ENCODE data around the gene DSTYK. TPM values are rescaled to one million over a fixed set of nuclear protein-coding genes. Genes with fewer than 3 reads are reported as not detected.

Gene DSTYK
- total RNA-seq, 1 donor from 2014 or later = 34.2 TPM

Other genes with a start within 250 kb of the DSTYK start
- not detected in 2 replicates for gene CNTN2, start 168.5 kb downstream of the DSTYK start, total RNA-seq
- gene TMEM81, start 127.2 kb downstream of the DSTYK start, total RNA-seq = 2.6 and 2.7 TPM in 2 replicates
- gene RBBP5, start 89.7 kb downstream of the DSTYK start, total RNA-seq = 21.5 and 24.7 TPM in 2 replicates
- 25.0 and 25.2 TPM in 2 replicates for gene TMCC2, start 16.2 kb upstream of the DSTYK start, total RNA-seq
- 1.1 and 1.3 TPM in 2 replicates for gene NUAK2, start 110.0 kb upstream of the DSTYK start, total RNA-seq
- not detected in 2 replicates for gene KLHDC8A, start 145.2 kb upstream of the DSTYK start, total RNA-seq
- not detected in 2 replicates for gene LEMD1, start 210.4 kb upstream of the DSTYK start, total RNA-seq
- gene BLACAT1, start 244.3 kb upstream of the DSTYK start, total RNA-seq = 0.16 and 0.24 TPM in 2 replicates

Measured in activated T-helper 1 cell treated with anti-CD3 and anti-CD28 coated beads, Interleukin-12 subunit alpha, Interleukin-12 subunit beta, Interleukin-2, Interleukin-4 antibody, amounts not matched to agents 30 ng/mL and 10 ng/mL and 1 ng/mL, durations not matched to agents 14 hours and 24 hours and 36 hours (primary cell).